B cell (primary cell): ENCODE data around the gene ZC3HAV1L. TPM values are rescaled to one million over a fixed set of nuclear protein-coding genes. Genes with fewer than 3 reads are reported as not detected.

ENCODE experiments used
- ATAC-seq: fragments of 200-7000 bp; cut with Tn5 transposase; one replicate; pipeline ENCODE4 v1.10.0; 2021; ENCODE audit warnings: low read depth, mild to moderate bottlenecking, moderate number of reproducible peaks, moderate library complexity
- CTCF ChIA-PET: fragments of 350-600 bp; sonication (Branson Sonifier 250); formaldehyde crosslinking; loops from one replicate; lab custom pipeline; 2021; ENCODE audit warnings: antibody characterized with exemption, inconsistent platforms; lab: Charles Lee
- POLR2A ChIA-PET: fragments of 350-600 bp; sonication (Branson Sonifier 250); formaldehyde crosslinking; loops from one replicate; lab custom pipeline; 2021; ENCODE audit warnings: antibody characterized with exemption; lab: Charles Lee
- DNase-seq: peaks from one replicate; pipeline ENCODE4 v3.0.0; 2013
- H2AFZ ChIP-seq: 2 replicates; pipeline ENCODE4 v1.6.1; 2012; ENCODE audit warnings: mild to moderate bottlenecking, low read depth, low read length; ENCODE audit not compliant: insufficient read depth, poor library complexity, severe bottlenecking
- H3K27ac ChIP-seq, 2 donors: 1 replicate in 1 of 2; 2 replicates in 1 of 2; pipeline ENCODE4 v1.5.1; 2012 to 2013; ENCODE audit warnings: low read length in 2 of 2, mild to moderate bottlenecking in 2 of 2, moderate library complexity in 1 of 2
- H3K27me3 ChIP-seq, 4 experiments: fragments of 200-600 bp in 1 of 4; sonication (generic) in 1 of 4; replicated peaks in 1 of 4; 1 replicate in 2 of 4; 2 replicates in 2 of 4; pipeline versions ENCODE4 v1.6.1 to v1.7.0; 2013 to 2016; ENCODE audit warnings: low read length in 3 of 4, mild to moderate bottlenecking in 2 of 4, mixed read lengths in 1 of 4, moderate library complexity in 1 of 4; ENCODE audit not compliant: insufficient read depth in 4 of 4, control insufficient read depth in 3 of 4; ENCODE audit errors: control extremely low read depth in 1 of 4
- H3K36me3 ChIP-seq, 2 experiments: replicated peaks in 1 of 2; 1 replicate in 1 of 2; 2 replicates in 1 of 2; pipeline versions ENCODE4 v1.6.1 to v1.7.1; 2013; ENCODE audit warnings: low read length in 1 of 2; ENCODE audit not compliant: insufficient read depth in 2 of 2, control insufficient read depth in 1 of 2; ENCODE audit errors: control extremely low read depth in 1 of 2, extremely low read depth in 1 of 2
- H3K4me1 ChIP-seq, 2 donors: fragments of 200-600 bp in 1 of 2; sonication (generic) in 1 of 2; 1 replicate in 1 of 2; 2 replicates in 1 of 2; pipeline versions ENCODE4 v1.5.1 to v1.6.1; 2013 to 2017; ENCODE audit warnings: low read length in 2 of 2; ENCODE audit not compliant: control insufficient read depth in 2 of 2, insufficient read depth in 2 of 2
- H3K4me2 ChIP-seq: replicated peaks from 2 replicates; pipeline ENCODE3; 2012; ENCODE audit warnings: mild to moderate bottlenecking, low read depth, low read length; ENCODE audit not compliant: poor library complexity, severe bottlenecking
- H3K4me3 ChIP-seq, 5 experiments: fragments of 200-600 bp in 1 of 5; sonication (generic) in 1 of 5; 1 replicate in 3 of 5; 2 replicates in 2 of 5; pipeline versions ENCODE4 v1.5.1 to v1.7.0; 2011 to 2016; ENCODE audit warnings: low read length in 4 of 5, mild to moderate bottlenecking in 4 of 5, low read depth in 2 of 5, control low read depth in 1 of 5, moderate library complexity in 1 of 5; ENCODE audit not compliant: insufficient read depth in 1 of 5; ENCODE audit errors: control extremely low read depth in 1 of 5, extremely low read depth in 1 of 5
- H3K79me2 ChIP-seq: fragments of 200-600 bp; sonication (generic); one replicate; pipeline ENCODE4 v1.6.0; 2016; ENCODE audit warnings: low read length; ENCODE audit not compliant: control insufficient read depth, insufficient read depth
- H3K9ac ChIP-seq: fragments of 200-600 bp; sonication (generic); 2 replicates; pipeline ENCODE4 v1.6.1; 2017; ENCODE audit warnings: mild to moderate bottlenecking, low read length, moderate library complexity
- H3K9me3 ChIP-seq, 3 donors: one replicate each; pipeline versions ENCODE4 v1.6.1 to v1.7.1; 2013; ENCODE audit warnings: low read length in 2 of 3; ENCODE audit not compliant: control insufficient read depth in 2 of 3, insufficient read depth in 1 of 3; ENCODE audit errors: control extremely low read depth in 1 of 3
- H4K20me1 ChIP-seq: 2 replicates; pipeline ENCODE4 v1.6.0; 2012; ENCODE audit warnings: mild to moderate bottlenecking, low read length; ENCODE audit not compliant: insufficient read depth, control insufficient read depth, poor library complexity, severe bottlenecking
- H3K27ac Mint-ChIP-seq: one replicate; pipeline ENCODE4 v1.8.0; 2021; ENCODE audit warnings: mixed read lengths
- H3K27me3 Mint-ChIP-seq: one replicate; pipeline ENCODE4 v1.8.0; 2021; ENCODE audit warnings: mixed read lengths
- H3K4me1 Mint-ChIP-seq: one replicate; pipeline ENCODE4 v1.8.0; 2021; ENCODE audit warnings: mixed read lengths
- H3K4me3 Mint-ChIP-seq: one replicate; pipeline ENCODE4 v1.8.0; 2021; ENCODE audit warnings: mixed read lengths
- H3K9me3 Mint-ChIP-seq: one replicate; pipeline ENCODE4 v1.8.0; 2022; ENCODE audit warnings: mixed read lengths; ENCODE audit not compliant: insufficient read depth
- CTCF ChIP-seq: fragments of 200-600 bp; IDR thresholded peaks from one replicate; pipeline ENCODE4 v1.8.0; 2022; ENCODE audit warnings: antibody characterized with exemption, mild to moderate bottlenecking
- EZH2 ChIP-seq: IDR thresholded peaks from 2 replicates; pipeline ENCODE4 v1.6.1; 2012; ENCODE audit warnings: borderline replicate concordance, low read depth, mild to moderate bottlenecking, moderate library complexity, low read length; ENCODE audit not compliant: insufficient read depth, poor library complexity, severe bottlenecking
- WGBS: methylation state at CpG from one replicate; pipeline ENCODE4 v1.1.5; 2013; ENCODE audit warnings: missing lambda C conversion rate; ENCODE audit not compliant: insufficient coverage; 5-methylcytosine and 5-hydroxymethylcytosine counted together
- intact Hi-C: fragments of 100-400 bp; cut with micrococcal nuclease; formaldehyde crosslinking; loops from one replicate; pipeline ENCODE4 v1.10.0; 2022
- polyA plus RNA-seq: library from polyadenylated mRNA; depleted of rRNA; stranded (reverse); fragments of >200 nt; gene quantifications from 2 replicates; pipeline ENCODE4 v1.2.3, GENCODE V29; 2012
- total RNA-seq, 2 donors: library from RNA; stranded (reverse); fragments of 120-200 nt in 1 of 2; gene quantifications; 1 replicate in 1 of 2; 2 replicates in 1 of 2; pipeline versions ENCODE4 v1.2.3 to v1.2.4, GENCODE V29; 2013 to 2022

Gene ZC3HAV1L
- total and polyA plus RNA-seq, 2 donors (not counting 1 experiment from before 2014, with no cell fraction given): 0.82 to 1.8 TPM

DNA sequence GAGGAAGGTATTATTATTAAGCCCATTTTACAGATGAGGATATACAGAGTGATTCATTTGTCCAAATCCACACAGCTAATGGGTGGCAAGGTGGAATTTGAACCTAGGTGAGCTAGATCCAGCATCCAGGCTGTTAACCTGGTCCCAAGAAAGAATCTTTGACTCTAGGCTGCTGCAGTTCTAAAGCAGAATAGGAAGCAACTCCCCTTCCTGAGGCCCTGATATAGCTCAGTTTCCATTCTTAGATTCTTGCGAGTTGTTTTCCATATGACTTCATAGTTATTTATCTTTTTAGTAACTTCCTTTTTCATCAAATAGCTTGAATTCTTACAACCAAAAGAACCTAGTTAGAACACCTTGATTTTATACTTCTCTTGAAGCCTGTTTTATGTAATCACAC is 24.1 kb upstream of the ZC3HAV1L start:
- ChIA-PET CTCF (interaction anchor here (1.2 to 2.7 kb wide), 7 partner anchors 9 to 43 kb away, joined by 3 to 18 read pairs (median 4); no protein-coding TSS in a partner anchor), POLR2A (no interaction called here)
- H3K27me3 ChIP-seq: no peaks in the 10 kb centered on the region
- peaks cover 31% of the 10 kb centered on the region for H3K79me2 ChIP-seq
- WGBS: no CpG with 5 or more reads among the region's 1 CpG
- H3K4me1 ChIP-seq: no peaks in the 10 kb centered on the region
- TF ChIP-seq CTCF: no peak
- no peak for TF ChIP-seq EZH2
- no peak overlapping the region for H3K9ac ChIP-seq
- H3K4me3 ChIP-seq: no peak overlapping the region
- H4K20me1 ChIP-seq: peaks cover 46% of the 10 kb centered on the region
- no peaks in the 10 kb centered on the region for H3K9me3 ChIP-seq
- peaks cover 8 to 88% of the 10 kb centered on the region in 2 experiments for H3K36me3 ChIP-seq
- intact Hi-C loops: no loop called here
- H3K9me3 Mint-ChIP-seq: no peaks in the 10 kb centered on the region
- ATAC-seq: no peak
- no peaks in the 10 kb centered on the region for H3K27me3 Mint-ChIP-seq
- no peak overlapping the region for H3K4me2 ChIP-seq
- no peak for DNase-seq
- H3K4me1 Mint-ChIP-seq: peaks cover 4% of the 10 kb centered on the region
- H2AFZ ChIP-seq: no peak overlapping the region
- no peak overlapping the region for H3K4me3 Mint-ChIP-seq
- H3K27ac ChIP-seq: peak overlapping the region in 1 of 2 donors; percentile 1
- no peak overlapping the region for H3K27ac Mint-ChIP-seq

DNA sequence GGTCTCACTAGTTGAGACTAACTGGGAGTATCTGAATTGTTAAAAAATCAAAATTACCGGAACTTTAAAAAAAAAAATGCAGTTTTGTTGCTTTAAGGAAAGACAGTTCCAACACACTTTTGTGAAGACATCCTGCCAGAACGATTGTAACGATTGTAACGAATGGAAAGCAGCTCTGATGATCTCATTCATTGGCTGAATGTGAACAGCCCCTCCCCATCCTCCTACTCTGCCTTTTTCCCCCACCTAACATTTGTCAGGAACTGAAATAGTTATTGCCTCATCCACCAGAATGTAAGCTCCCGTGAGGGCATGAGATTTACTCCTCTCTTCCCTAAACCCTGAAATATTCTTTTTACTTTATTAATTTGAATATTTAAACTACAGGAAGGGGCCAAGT is 23.1 kb upstream of the ZC3HAV1L start:
- H3K4me3 Mint-ChIP-seq: no peak overlapping the region
- Histone ChIP-seq H3K4me3 (no peak overlapping the region), H3K27ac (no peak overlapping the region), H3K9ac (no peak overlapping the region), H4K20me1 (peaks cover 45% of the 10 kb centered on the region), H2AFZ (no peak overlapping the region), H3K79me2 (peaks cover 22% of the 10 kb centered on the region), H3K27me3 (no peaks in the 10 kb centered on the region), H3K4me2 (no peak overlapping the region), H3K4me1 (no peaks in the 10 kb centered on the region), H3K9me3 (no peaks in the 10 kb centered on the region), H3K36me3 (peaks cover 6 to 87% of the 10 kb centered on the region in 2 experiments)
- intact Hi-C loops: no loop called here
- ChIA-PET POLR2A (interaction anchor here (0.7 kb wide), 1 partner anchor 24 kb away, joined by 5 read pairs; no protein-coding TSS in a partner anchor), CTCF (interaction anchor here (0.8 to 2.7 kb wide), 5 partner anchors 11 to 41 kb away, joined by 3 to 18 read pairs (median 5); no protein-coding TSS in a partner anchor)
- TF ChIP-seq EZH2 (no peak), CTCF (no peak)
- WGBS: 79% methylated on average over 3 of the region's 5 CpGs
- ATAC-seq: no peak
- H3K9me3 Mint-ChIP-seq: no peaks in the 10 kb centered on the region
- no peaks in the 10 kb centered on the region for H3K27me3 Mint-ChIP-seq
- H3K27ac Mint-ChIP-seq: peak overlapping the region; percentile 22
- peaks cover 4% of the 10 kb centered on the region for H3K4me1 Mint-ChIP-seq
- DNase-seq: no peak
